H9 (cell line): ENCODE results near the gene CADM4. TPM values are rescaled to one million over a fixed set of nuclear protein-coding genes. Genes with fewer than 3 reads are reported as not detected.

Experiments
- DNase-seq: peaks from one replicate; pipeline ENCODE4 v3.0.0-alpha.2; 2017
- H2AFZ ChIP-seq: one replicate; pipeline ENCODE4 v1.6.1; 2013; ENCODE audit warnings: mild to moderate bottlenecking, low read length, control low read depth, moderate library complexity
- H2AK5ac ChIP-seq: 2 replicates; pipeline ENCODE4 v1.6.1; 2013; ENCODE audit warnings: low read length, control low read depth, mixed read lengths; ENCODE audit not compliant: insufficient read length
- H2BK120ac ChIP-seq: one replicate; pipeline ENCODE4 v1.6.1; 2013; ENCODE audit warnings: low read depth, mild to moderate bottlenecking, low read length, control low read depth, inconsistent platforms; ENCODE audit not compliant: poor library complexity, severe bottlenecking
- H2BK12ac ChIP-seq: 2 replicates; pipeline ENCODE4 v1.6.1; 2013; ENCODE audit warnings: low read length, control low read depth, mixed read lengths, low read depth; ENCODE audit not compliant: insufficient read length
- H2BK15ac ChIP-seq: 2 replicates; pipeline ENCODE4 v1.6.1; 2013; ENCODE audit warnings: low read depth, low read length, control low read depth
- H2BK20ac ChIP-seq: one replicate; pipeline ENCODE4 v1.6.1; 2013; ENCODE audit warnings: low read depth, mild to moderate bottlenecking, low read length, control low read depth, inconsistent platforms; ENCODE audit not compliant: poor library complexity, severe bottlenecking
- H2BK5ac ChIP-seq: 2 replicates; pipeline ENCODE4 v1.6.1; 2013; ENCODE audit warnings: low read length, control low read depth, mixed read lengths; ENCODE audit not compliant: insufficient read length
- H3K14ac ChIP-seq: 2 replicates; pipeline ENCODE4 v1.6.1; 2013; ENCODE audit warnings: low read length, control low read depth; ENCODE audit not compliant: insufficient read depth
- H3K18ac ChIP-seq: 2 replicates; pipeline ENCODE4 v1.6.1; 2013; ENCODE audit warnings: low read depth, mild to moderate bottlenecking, mixed read lengths, low read length, control low read depth; ENCODE audit not compliant: insufficient read length
- H3K23ac ChIP-seq: 2 replicates; pipeline ENCODE4 v1.6.1; 2013; ENCODE audit warnings: low read length, control low read depth, mixed read lengths, low read depth; ENCODE audit not compliant: insufficient read length
- H3K23me2 ChIP-seq: 2 replicates; pipeline ENCODE4 v1.6.1; 2013; ENCODE audit warnings: low read depth, mild to moderate bottlenecking, mixed read lengths, low read length, control low read depth; ENCODE audit not compliant: insufficient read length, poor library complexity, severe bottlenecking
- H3K27ac ChIP-seq: 2 replicates; pipeline ENCODE4 v1.5.1; 2013; ENCODE audit warnings: low read length, control low read depth, mixed read lengths, low read depth; ENCODE audit not compliant: insufficient read length
- H3K27me3 ChIP-seq: 2 replicates; pipeline ENCODE4 v1.6.1; 2013; ENCODE audit warnings: low read length, control low read depth, inconsistent platforms; ENCODE audit not compliant: insufficient read depth
- H3K4ac ChIP-seq: 2 replicates; pipeline ENCODE4 v1.6.1; 2013; ENCODE audit warnings: low read depth, mild to moderate bottlenecking, control low read depth, inconsistent platforms, low read length, moderate library complexity
- H3K4me1 ChIP-seq: 2 replicates; pipeline ENCODE4 v1.6.1; 2013; ENCODE audit warnings: low read length, control low read depth, inconsistent platforms; ENCODE audit not compliant: insufficient read depth
- H3K4me2 ChIP-seq: 2 replicates; pipeline ENCODE4 v1.6.1; 2013; ENCODE audit warnings: low read length, control low read depth, mixed read lengths; ENCODE audit not compliant: insufficient read length, insufficient read depth
- H3K56ac ChIP-seq: 2 replicates; pipeline ENCODE4 v1.6.1; 2013; ENCODE audit warnings: low read depth, mild to moderate bottlenecking, mixed read lengths, low read length, control low read depth; ENCODE audit not compliant: insufficient read length
- H3K79me1 ChIP-seq: 2 replicates; pipeline ENCODE4 v1.6.1; 2013; ENCODE audit warnings: low read depth, mild to moderate bottlenecking, moderate library complexity, low read length, control low read depth, inconsistent platforms; ENCODE audit not compliant: insufficient read depth, poor library complexity, severe bottlenecking
- H3K79me2 ChIP-seq: 2 replicates; pipeline ENCODE4 v1.6.1; 2013; ENCODE audit warnings: low read length, control low read depth, inconsistent platforms; ENCODE audit not compliant: insufficient read depth
- H3K9ac ChIP-seq: 2 replicates; pipeline ENCODE4 v1.6.1; 2013; ENCODE audit warnings: low read length, control low read depth, mixed read lengths; ENCODE audit not compliant: insufficient read length; ENCODE audit errors: extremely low read depth
- H3K9me3 ChIP-seq: one replicate; pipeline ENCODE4 v1.6.1; 2013; ENCODE audit warnings: low read depth, low read length, inconsistent platforms; ENCODE audit not compliant: control insufficient read depth
- H3T11ph ChIP-seq: one replicate; pipeline ENCODE4 v1.6.1; 2013; ENCODE audit warnings: mild to moderate bottlenecking, low read length, control low read depth, inconsistent platforms
- H4K20me1 ChIP-seq: one replicate; pipeline ENCODE4 v1.6.1; 2013; ENCODE audit not compliant: control insufficient read depth, insufficient read length, insufficient read depth
- H4K5ac ChIP-seq: 2 replicates; pipeline ENCODE4 v1.6.1; 2013; ENCODE audit warnings: low read depth, mild to moderate bottlenecking, mixed read lengths, low read length, control low read depth; ENCODE audit not compliant: insufficient read length
- H4K8ac ChIP-seq: replicated peaks from 2 replicates; pipeline ENCODE4 v1.6.1; 2013; ENCODE audit warnings: low read length, control low read depth, mixed read lengths, low read depth; ENCODE audit not compliant: insufficient read length
- H4K91ac ChIP-seq: 2 replicates; pipeline ENCODE4 v1.6.1; 2013; ENCODE audit warnings: low read depth, mild to moderate bottlenecking, moderate library complexity, mixed read lengths, low read length, control low read depth; ENCODE audit not compliant: insufficient read length
- H3K27ac Mint-ChIP-seq, 3 experiments: 2 replicates in 2 of 3; 3 replicates in 1 of 3; pipeline ENCODE4 v1.8.0; 2020 to 2021; ENCODE audit warnings: mixed read lengths in 3 of 3, mild to moderate bottlenecking in 1 of 3, moderate library complexity in 1 of 3
- H3K27me3 Mint-ChIP-seq: 2 replicates; pipeline ENCODE4 v1.8.0; 2021; ENCODE audit warnings: low read depth, mild to moderate bottlenecking, moderate library complexity, mixed read lengths
- H3K36me3 Mint-ChIP-seq, 3 experiments: 2 replicates in 2 of 3; 3 replicates in 1 of 3; pipeline ENCODE4 v1.8.0; 2020 to 2021; ENCODE audit warnings: low read depth in 3 of 3, mixed read lengths in 3 of 3; ENCODE audit not compliant: insufficient read depth in 1 of 3
- H3K4me1 Mint-ChIP-seq, 2 experiments: 2 replicates each; pipeline ENCODE4 v1.8.0; 2020; ENCODE audit warnings: mixed read lengths in 2 of 2
- H3K4me3 Mint-ChIP-seq, 2 experiments: 2 replicates in 1 of 2; 3 replicates in 1 of 2; pipeline ENCODE4 v1.8.0; 2020 to 2021; ENCODE audit warnings: mild to moderate bottlenecking in 2 of 2, mixed read lengths in 2 of 2, moderate library complexity in 1 of 2
- H3K9me3 Mint-ChIP-seq, 2 experiments: 2 replicates in 1 of 2; 3 replicates in 1 of 2; pipeline ENCODE4 v1.8.0; 2020; ENCODE audit warnings: mild to moderate bottlenecking in 2 of 2, mixed read lengths in 2 of 2, moderate library complexity in 1 of 2
- WGBS: extraction: QIAGEN DNeasy Blood & Tissue Kit; methylation state at CpG from one replicate; pipeline ENCODE4 v1.1.7; 2013; ENCODE audit warnings: missing lambda C conversion rate, low lambda C conversion rate, mixed read lengths; ENCODE audit not compliant: insufficient read length; ENCODE audit errors: extremely low coverage; 5-methylcytosine and 5-hydroxymethylcytosine counted together
- total RNA-seq: library from RNA; stranded (reverse); gene quantifications from 2 replicates; pipeline ENCODE4 v1.2.1, GENCODE V29; 2021
- TF ChIP-seq, protein P1 (sequence below): fragments of 200-600 bp; sonication (generic); conservative IDR thresholded peaks from 3 replicates; pipeline ENCODE4 v1.8.0; 2021; ENCODE audit warnings: antibody characterized with exemption, mild to moderate bottlenecking

CADM4 gene
- total RNA-seq, 1 experiment from 2014 or later = 10.2 TPM

DNA sequence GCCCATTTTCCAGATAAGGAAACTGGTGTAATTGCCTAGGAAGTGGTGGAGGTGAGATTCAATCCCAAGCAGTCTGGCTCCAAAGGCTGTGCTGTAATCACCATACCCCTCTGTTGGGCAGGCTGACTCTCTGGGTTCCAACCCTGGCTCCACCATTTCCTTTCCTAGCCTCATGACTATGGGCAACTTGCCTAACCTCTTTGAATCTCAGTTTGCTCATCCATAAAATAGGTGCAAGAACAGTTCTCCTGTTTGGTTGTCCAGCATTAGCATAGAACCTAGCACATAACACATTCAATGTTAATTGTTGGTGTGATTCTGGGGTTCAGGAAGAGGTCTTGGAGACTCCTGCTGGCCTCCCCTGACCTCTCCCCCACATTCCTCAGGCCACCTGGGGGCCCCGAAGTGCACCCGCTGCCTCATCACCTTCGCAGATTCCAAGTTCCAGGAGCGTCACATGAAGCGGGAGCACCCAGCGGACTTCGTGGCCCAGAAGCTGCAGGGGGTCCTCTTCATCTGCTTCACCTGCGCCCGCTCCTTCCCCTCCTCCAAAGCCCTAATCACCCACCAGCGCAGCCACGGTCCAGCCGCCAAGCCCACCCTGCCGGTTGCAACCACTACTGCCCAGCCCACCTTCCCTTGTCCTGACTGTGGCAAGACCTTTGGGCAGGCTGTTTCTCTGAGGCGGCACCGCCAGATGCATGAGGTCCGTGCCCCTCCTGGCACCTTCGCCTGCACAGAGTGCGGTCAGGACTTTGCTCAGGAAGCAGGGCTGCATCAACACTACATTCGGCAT lies 41.0 kb downstream of the CADM4 start:
- H2BK15ac ChIP-seq = no peak overlapping the region
- H2BK5ac ChIP-seq = no peak overlapping the region
- no peaks in the 10 kb centered on the region for H4K20me1 ChIP-seq
- no peaks in the 10 kb centered on the region for H3K79me1 ChIP-seq
- Mint-ChIP-seq H3K4me1 (peaks cover 18 to 24% of the 10 kb centered on the region in 2 experiments), H3K4me3 (0 out of 5 replicates have a peak overlapping the region, but pooled peaks of 1 of the 2 experiments have one; percentile 95), H3K27me3 (no peaks in the 10 kb centered on the region), H3K36me3 (peaks cover 4 to 31% (median 20%) of the 10 kb centered on the region in 3 experiments), H3K9me3 (no peaks in the 10 kb centered on the region; a peak in 1 of 5 replicates), H3K27ac (peak overlapping the region in 1 of 3 experiments; percentile 97; a peak in 2 of 7 replicates)
- H3K79me2 ChIP-seq = peaks cover 4% of the 10 kb centered on the region; the same call in 1 of the 2 replicates
- H3K4me1 ChIP-seq = 0 out of 2 replicates have a peak, but pooled peaks cover 3% of the 10 kb centered on the region
- H3K56ac ChIP-seq = no peak overlapping the region
- no peak overlapping the region for H4K8ac ChIP-seq
- no peak overlapping the region for H2AFZ ChIP-seq
- no peaks in the 10 kb centered on the region for H3K9me3 ChIP-seq
- no peak overlapping the region for H3K4ac ChIP-seq
- H3K4me2 ChIP-seq = no peak overlapping the region
- no peak overlapping the region for H3K14ac ChIP-seq
- H4K5ac ChIP-seq = no peak overlapping the region
- no peak overlapping the region for H3K18ac ChIP-seq
- no peak overlapping the region for H2AK5ac ChIP-seq
- TF ChIP-seq, protein P1, sequence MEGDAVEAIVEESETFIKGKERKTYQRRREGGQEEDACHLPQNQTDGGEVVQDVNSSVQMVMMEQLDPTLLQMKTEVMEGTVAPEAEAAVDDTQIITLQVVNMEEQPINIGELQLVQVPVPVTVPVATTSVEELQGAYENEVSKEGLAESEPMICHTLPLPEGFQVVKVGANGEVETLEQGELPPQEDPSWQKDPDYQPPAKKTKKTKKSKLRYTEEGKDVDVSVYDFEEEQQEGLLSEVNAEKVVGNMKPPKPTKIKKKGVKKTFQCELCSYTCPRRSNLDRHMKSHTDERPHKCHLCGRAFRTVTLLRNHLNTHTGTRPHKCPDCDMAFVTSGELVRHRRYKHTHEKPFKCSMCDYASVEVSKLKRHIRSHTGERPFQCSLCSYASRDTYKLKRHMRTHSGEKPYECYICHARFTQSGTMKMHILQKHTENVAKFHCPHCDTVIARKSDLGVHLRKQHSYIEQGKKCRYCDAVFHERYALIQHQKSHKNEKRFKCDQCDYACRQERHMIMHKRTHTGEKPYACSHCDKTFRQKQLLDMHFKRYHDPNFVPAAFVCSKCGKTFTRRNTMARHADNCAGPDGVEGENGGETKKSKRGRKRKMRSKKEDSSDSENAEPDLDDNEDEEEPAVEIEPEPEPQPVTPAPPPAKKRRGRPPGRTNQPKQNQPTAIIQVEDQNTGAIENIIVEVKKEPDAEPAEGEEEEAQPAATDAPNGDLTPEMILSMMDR = no peak
- no peak overlapping the region for H3K9ac ChIP-seq
- H3K27ac ChIP-seq = no peak overlapping the region
- no peak overlapping the region for H3T11ph ChIP-seq
- DNase-seq = no peak
- H4K91ac ChIP-seq = no peak overlapping the region
- peaks cover 20% of the 10 kb centered on the region for H3K23me2 ChIP-seq
- H2BK120ac ChIP-seq = no peak overlapping the region
- H3K23ac ChIP-seq = no peak overlapping the region
- no peak overlapping the region for H2BK20ac ChIP-seq
- no CpG with 5 or more reads among the region's 19 CpGs for WGBS
- no peaks in the 10 kb centered on the region for H3K27me3 ChIP-seq
- no peak overlapping the region for H2BK12ac ChIP-seq
